H9 (cell line): Measurements from ENCODE around the gene CACNB2. TPM values are rescaled to one million over a fixed set of nuclear protein-coding genes. Genes with fewer than 3 reads are reported as not detected.

Experiments
- DNase-seq: peaks from one replicate; pipeline ENCODE4 v3.0.0-alpha.2; 2017
- H2AFZ ChIP-seq: one replicate; pipeline ENCODE4 v1.6.1; 2013; ENCODE audit warnings: mild to moderate bottlenecking, low read length, control low read depth, moderate library complexity
- H2AK5ac ChIP-seq: 2 replicates; pipeline ENCODE4 v1.6.1; 2013; ENCODE audit warnings: low read length, control low read depth, mixed read lengths; ENCODE audit not compliant: insufficient read length
- H2BK120ac ChIP-seq: one replicate; pipeline ENCODE4 v1.6.1; 2013; ENCODE audit warnings: low read depth, mild to moderate bottlenecking, low read length, control low read depth, inconsistent platforms; ENCODE audit not compliant: poor library complexity, severe bottlenecking
- H2BK12ac ChIP-seq: 2 replicates; pipeline ENCODE4 v1.6.1; 2013; ENCODE audit warnings: low read length, control low read depth, mixed read lengths, low read depth; ENCODE audit not compliant: insufficient read length
- H2BK15ac ChIP-seq: 2 replicates; pipeline ENCODE4 v1.6.1; 2013; ENCODE audit warnings: low read depth, low read length, control low read depth
- H2BK20ac ChIP-seq: one replicate; pipeline ENCODE4 v1.6.1; 2013; ENCODE audit warnings: low read depth, mild to moderate bottlenecking, low read length, control low read depth, inconsistent platforms; ENCODE audit not compliant: poor library complexity, severe bottlenecking
- H2BK5ac ChIP-seq: 2 replicates; pipeline ENCODE4 v1.6.1; 2013; ENCODE audit warnings: low read length, control low read depth, mixed read lengths; ENCODE audit not compliant: insufficient read length
- H3K14ac ChIP-seq: 2 replicates; pipeline ENCODE4 v1.6.1; 2013; ENCODE audit warnings: low read length, control low read depth; ENCODE audit not compliant: insufficient read depth
- H3K18ac ChIP-seq: 2 replicates; pipeline ENCODE4 v1.6.1; 2013; ENCODE audit warnings: low read depth, mild to moderate bottlenecking, mixed read lengths, low read length, control low read depth; ENCODE audit not compliant: insufficient read length
- H3K23ac ChIP-seq: 2 replicates; pipeline ENCODE4 v1.6.1; 2013; ENCODE audit warnings: low read length, control low read depth, mixed read lengths, low read depth; ENCODE audit not compliant: insufficient read length
- H3K23me2 ChIP-seq: 2 replicates; pipeline ENCODE4 v1.6.1; 2013; ENCODE audit warnings: low read depth, mild to moderate bottlenecking, mixed read lengths, low read length, control low read depth; ENCODE audit not compliant: insufficient read length, poor library complexity, severe bottlenecking
- H3K27ac ChIP-seq: 2 replicates; pipeline ENCODE4 v1.5.1; 2013; ENCODE audit warnings: low read length, control low read depth, mixed read lengths, low read depth; ENCODE audit not compliant: insufficient read length
- H3K27me3 ChIP-seq: 2 replicates; pipeline ENCODE4 v1.6.1; 2013; ENCODE audit warnings: low read length, control low read depth, inconsistent platforms; ENCODE audit not compliant: insufficient read depth
- H3K4ac ChIP-seq: 2 replicates; pipeline ENCODE4 v1.6.1; 2013; ENCODE audit warnings: low read depth, mild to moderate bottlenecking, control low read depth, inconsistent platforms, low read length, moderate library complexity
- H3K4me1 ChIP-seq: 2 replicates; pipeline ENCODE4 v1.6.1; 2013; ENCODE audit warnings: low read length, control low read depth, inconsistent platforms; ENCODE audit not compliant: insufficient read depth
- H3K4me2 ChIP-seq: 2 replicates; pipeline ENCODE4 v1.6.1; 2013; ENCODE audit warnings: low read length, control low read depth, mixed read lengths; ENCODE audit not compliant: insufficient read length, insufficient read depth
- H3K56ac ChIP-seq: 2 replicates; pipeline ENCODE4 v1.6.1; 2013; ENCODE audit warnings: low read depth, mild to moderate bottlenecking, mixed read lengths, low read length, control low read depth; ENCODE audit not compliant: insufficient read length
- H3K79me1 ChIP-seq: 2 replicates; pipeline ENCODE4 v1.6.1; 2013; ENCODE audit warnings: low read depth, mild to moderate bottlenecking, moderate library complexity, low read length, control low read depth, inconsistent platforms; ENCODE audit not compliant: insufficient read depth, poor library complexity, severe bottlenecking
- H3K79me2 ChIP-seq: 2 replicates; pipeline ENCODE4 v1.6.1; 2013; ENCODE audit warnings: low read length, control low read depth, inconsistent platforms; ENCODE audit not compliant: insufficient read depth
- H3K9ac ChIP-seq: 2 replicates; pipeline ENCODE4 v1.6.1; 2013; ENCODE audit warnings: low read length, control low read depth, mixed read lengths; ENCODE audit not compliant: insufficient read length; ENCODE audit errors: extremely low read depth
- H3K9me3 ChIP-seq: one replicate; pipeline ENCODE4 v1.6.1; 2013; ENCODE audit warnings: low read depth, low read length, inconsistent platforms; ENCODE audit not compliant: control insufficient read depth
- H3T11ph ChIP-seq: one replicate; pipeline ENCODE4 v1.6.1; 2013; ENCODE audit warnings: mild to moderate bottlenecking, low read length, control low read depth, inconsistent platforms
- H4K20me1 ChIP-seq: one replicate; pipeline ENCODE4 v1.6.1; 2013; ENCODE audit not compliant: control insufficient read depth, insufficient read length, insufficient read depth
- H4K5ac ChIP-seq: 2 replicates; pipeline ENCODE4 v1.6.1; 2013; ENCODE audit warnings: low read depth, mild to moderate bottlenecking, mixed read lengths, low read length, control low read depth; ENCODE audit not compliant: insufficient read length
- H4K8ac ChIP-seq: replicated peaks from 2 replicates; pipeline ENCODE4 v1.6.1; 2013; ENCODE audit warnings: low read length, control low read depth, mixed read lengths, low read depth; ENCODE audit not compliant: insufficient read length
- H4K91ac ChIP-seq: 2 replicates; pipeline ENCODE4 v1.6.1; 2013; ENCODE audit warnings: low read depth, mild to moderate bottlenecking, moderate library complexity, mixed read lengths, low read length, control low read depth; ENCODE audit not compliant: insufficient read length
- H3K27ac Mint-ChIP-seq, 3 experiments: 2 replicates in 2 of 3; 3 replicates in 1 of 3; pipeline ENCODE4 v1.8.0; 2020 to 2021; ENCODE audit warnings: mixed read lengths in 3 of 3, mild to moderate bottlenecking in 1 of 3, moderate library complexity in 1 of 3
- H3K27me3 Mint-ChIP-seq: 2 replicates; pipeline ENCODE4 v1.8.0; 2021; ENCODE audit warnings: low read depth, mild to moderate bottlenecking, moderate library complexity, mixed read lengths
- H3K36me3 Mint-ChIP-seq, 3 experiments: 2 replicates in 2 of 3; 3 replicates in 1 of 3; pipeline ENCODE4 v1.8.0; 2020 to 2021; ENCODE audit warnings: low read depth in 3 of 3, mixed read lengths in 3 of 3; ENCODE audit not compliant: insufficient read depth in 1 of 3
- H3K4me1 Mint-ChIP-seq, 2 experiments: 2 replicates each; pipeline ENCODE4 v1.8.0; 2020; ENCODE audit warnings: mixed read lengths in 2 of 2
- H3K4me3 Mint-ChIP-seq, 2 experiments: 2 replicates in 1 of 2; 3 replicates in 1 of 2; pipeline ENCODE4 v1.8.0; 2020 to 2021; ENCODE audit warnings: mild to moderate bottlenecking in 2 of 2, mixed read lengths in 2 of 2, moderate library complexity in 1 of 2
- H3K9me3 Mint-ChIP-seq, 2 experiments: 2 replicates in 1 of 2; 3 replicates in 1 of 2; pipeline ENCODE4 v1.8.0; 2020; ENCODE audit warnings: mild to moderate bottlenecking in 2 of 2, mixed read lengths in 2 of 2, moderate library complexity in 1 of 2
- WGBS: extraction: QIAGEN DNeasy Blood & Tissue Kit; methylation state at CpG from one replicate; pipeline ENCODE4 v1.1.7; 2013; ENCODE audit warnings: missing lambda C conversion rate, low lambda C conversion rate, mixed read lengths; ENCODE audit not compliant: insufficient read length; ENCODE audit errors: extremely low coverage; 5-methylcytosine and 5-hydroxymethylcytosine counted together
- total RNA-seq: library from RNA; stranded (reverse); gene quantifications from 2 replicates; pipeline ENCODE4 v1.2.1, GENCODE V29; 2021
- TF ChIP-seq, protein P1 (sequence below): fragments of 200-600 bp; sonication (generic); conservative IDR thresholded peaks from 3 replicates; pipeline ENCODE4 v1.8.0; 2021; ENCODE audit warnings: antibody characterized with exemption, mild to moderate bottlenecking

The CACNB2 gene
- total RNA-seq, 1 experiment from 2014 or later: 2.6 TPM

GRCh38 chr10:18350340-18350739 lies 210.1 kb downstream of the CACNB2 start:
- Mint-ChIP-seq H3K4me3 (no peak overlapping the region), H3K27me3 (no peaks in the 10 kb centered on the region), H3K27ac (peak overlapping the region in 1 of 3 experiments; percentile 30; a peak in 2 of 7 replicates), H3K36me3 (no peaks in the 10 kb centered on the region; a peak in 1 of 7 replicates), H3K4me1 (peaks cover 4 to 5% of the 10 kb centered on the region in 2 experiments; a peak in 2 of 4 replicates), H3K9me3 (no peaks in the 10 kb centered on the region)
- Histone ChIP-seq H3K23ac (no peak overlapping the region), H3K56ac (no peak overlapping the region), H3K27me3 (no peaks in the 10 kb centered on the region), H2BK120ac (no peak overlapping the region), H3K4me1 (no peaks in the 10 kb centered on the region; the same call in 1 of the 2 replicates), H3K14ac (no peak overlapping the region; the same call in 1 of the 2 replicates), H4K5ac (no peak overlapping the region), H2BK15ac (no peak overlapping the region), H2AFZ (no peak overlapping the region), H3K9me3 (no peaks in the 10 kb centered on the region), H2BK5ac (no peak overlapping the region), H3K18ac (no peak overlapping the region), H4K20me1 (no peaks in the 10 kb centered on the region), H2BK20ac (no peak overlapping the region), H4K8ac (no peak overlapping the region), H3T11ph (no peak overlapping the region), H3K9ac (no peak overlapping the region), H4K91ac (no peak overlapping the region), H3K23me2 (no peaks in the 10 kb centered on the region), H2AK5ac (no peak overlapping the region), H3K27ac (no peak overlapping the region), H3K4ac (no peak overlapping the region), H3K79me2 (no peaks in the 10 kb centered on the region), H3K4me2 (no peak overlapping the region), H3K79me1 (no peaks in the 10 kb centered on the region), H2BK12ac (no peak overlapping the region)
- TF ChIP-seq, protein P1, sequence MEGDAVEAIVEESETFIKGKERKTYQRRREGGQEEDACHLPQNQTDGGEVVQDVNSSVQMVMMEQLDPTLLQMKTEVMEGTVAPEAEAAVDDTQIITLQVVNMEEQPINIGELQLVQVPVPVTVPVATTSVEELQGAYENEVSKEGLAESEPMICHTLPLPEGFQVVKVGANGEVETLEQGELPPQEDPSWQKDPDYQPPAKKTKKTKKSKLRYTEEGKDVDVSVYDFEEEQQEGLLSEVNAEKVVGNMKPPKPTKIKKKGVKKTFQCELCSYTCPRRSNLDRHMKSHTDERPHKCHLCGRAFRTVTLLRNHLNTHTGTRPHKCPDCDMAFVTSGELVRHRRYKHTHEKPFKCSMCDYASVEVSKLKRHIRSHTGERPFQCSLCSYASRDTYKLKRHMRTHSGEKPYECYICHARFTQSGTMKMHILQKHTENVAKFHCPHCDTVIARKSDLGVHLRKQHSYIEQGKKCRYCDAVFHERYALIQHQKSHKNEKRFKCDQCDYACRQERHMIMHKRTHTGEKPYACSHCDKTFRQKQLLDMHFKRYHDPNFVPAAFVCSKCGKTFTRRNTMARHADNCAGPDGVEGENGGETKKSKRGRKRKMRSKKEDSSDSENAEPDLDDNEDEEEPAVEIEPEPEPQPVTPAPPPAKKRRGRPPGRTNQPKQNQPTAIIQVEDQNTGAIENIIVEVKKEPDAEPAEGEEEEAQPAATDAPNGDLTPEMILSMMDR: no peak
- no peak for DNase-seq
- no CpG with 5 or more reads among the region's 6 CpGs for WGBS
